HCT116 (cell line): ENCODE data around the gene CERS4. TPM values are rescaled to one million over a fixed set of nuclear protein-coding genes. Genes with fewer than 3 reads are reported as not detected.

Source experiments
- FOSL1 ChIP-seq: IDR thresholded peaks from 2 replicates; pipeline ENCODE4 v1.6.1; 2012; ENCODE audit warnings: low read depth
- ZBTB33 ChIP-seq: IDR thresholded peaks from 2 replicates; pipeline ENCODE4 v1.6.1; 2011; ENCODE audit warnings: mild to moderate bottlenecking, low read length, moderate library complexity; ENCODE audit not compliant: insufficient replicate concordance; ENCODE audit errors: extremely low read depth
- total RNA-seq: library from RNA; stranded (reverse); gene quantifications from one replicate; pipeline ENCODE4 v1.2.1, GENCODE V29; 2021; ENCODE audit not compliant: unreplicated experiment

Gene CERS4
- total RNA-seq, 1 experiment from 2014 or later = 26.0 TPM

- TF ChIP-seq ZBTB33 (no peak), FOSL1 (no peak)
These were observed 102.5 kb downstream of the CERS4 start (continued) for GRCh38 chr19:8311461-8312260.

Other genes starting within 250 kb of the CERS4 start
- gene ELAVL1, start 203.7 kb upstream of the CERS4 start, total RNA-seq = 134 TPM
- gene CCL25, start 156.6 kb upstream of the CERS4 start, total RNA-seq = not detected
- gene FBN3, start 59.8 kb upstream of the CERS4 start, total RNA-seq = 6.6 TPM
- gene CD320, start 99.0 kb downstream of the CERS4 start, total RNA-seq = 86.2 TPM
- 86.9 TPM for gene NDUFA7, start 112.0 kb downstream of the CERS4 start, total RNA-seq
- gene RPS28, start 112.1 kb downstream of the CERS4 start, total RNA-seq = 2,379 TPM
- gene KANK3, start 133.9 kb downstream of the CERS4 start, total RNA-seq = 21.7 TPM
- 54.8 TPM for gene ANGPTL4, start 154.8 kb downstream of the CERS4 start, total RNA-seq
- gene RAB11B, start 181.0 kb downstream of the CERS4 start, total RNA-seq = 140 TPM
- 22.5 TPM for gene MARCHF2, start 203.9 kb downstream of the CERS4 start, total RNA-seq
- 298 TPM for gene HNRNPM, start 235.6 kb downstream of the CERS4 start, total RNA-seq